Measurements from ENCODE around the gene MEIS3. TPM values are rescaled to one million over a fixed set of nuclear protein-coding genes. Genes with fewer than 3 reads are reported as not detected.

The MEIS3 gene
- total and polyA plus RNA-seq, 9 of the 15 experiments (the other 6 are each of a cell fraction or from before 2014, with no cell fraction given) = 0.06 to 0.80 (median 0.25) TPM; not detected in 1

GRCh38 chr19:47427241-47428176 lies 8.2 kb upstream of the MEIS3 start (continued):
- TF ChIP-seq ZBTB1 (CRISPR knock-in tag; IDR thresholded peaks at IDR 0.05; ENCODE audit: borderline replicate concordance, low read depth) = no peak
- no peak for TF ChIP-seq ZNF668 (CRISPR knock-in tag; IDR thresholded peaks at IDR 0.05)
- TF ChIP-seq RAD21 (CRISPR knock-in tag; conservative IDR thresholded peaks at IDR 0.05 in 1 of 2, IDR thresholded peaks at IDR 0.05 in 1 of 2) = peak; percentile 66 to 84
- TF ChIP-seq TEAD2 (tag; IDR thresholded peaks at IDR 0.05) = no peak
- peak; percentile 85 to 93 (median 87) for TF ChIP-seq CTCF (IDR thresholded peaks at IDR 0.05 in 2 of 3, conservative IDR thresholded peaks at IDR 0.05 in 1 of 3; ENCODE audit: insufficient read depth in 2 of 3, low read depth in 1 of 3, low read length in 3 of 3)
- TF ChIP-seq TAF9B (IDR thresholded peaks at IDR 0.05; ENCODE audit: partially characterized antibody) = no peak
- no peak for TF ChIP-seq HMG20B (CRISPR knock-in tag; IDR thresholded peaks at IDR 0.05)
- TF ChIP-seq OTX1 (CRISPR knock-in tag; IDR thresholded peaks at IDR 0.05) = peak; percentile 63; the same call in 1 of the 2 replicates
- TF ChIP-seq RBM34 (IDR thresholded peaks at IDR 0.05; ENCODE audit: borderline replicate concordance, insufficient read depth, low read length) = no peak
- no peak for TF ChIP-seq MAFF (IDR thresholded peaks at IDR 0.05; ENCODE audit: low read length)
- TF ChIP-seq, protein P1, sequence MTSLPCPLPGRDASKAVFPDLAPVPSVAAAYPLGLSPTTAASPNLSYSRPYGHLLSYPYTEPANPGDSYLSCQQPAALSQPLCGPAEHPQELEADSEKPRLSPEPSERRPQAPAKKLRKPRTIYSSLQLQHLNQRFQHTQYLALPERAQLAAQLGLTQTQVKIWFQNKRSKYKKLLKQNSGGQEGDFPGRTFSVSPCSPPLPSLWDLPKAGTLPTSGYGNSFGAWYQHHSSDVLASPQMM (CRISPR knock-in tag; IDR thresholded peaks at IDR 0.05) = no peak
- TF ChIP-seq, protein P2, sequence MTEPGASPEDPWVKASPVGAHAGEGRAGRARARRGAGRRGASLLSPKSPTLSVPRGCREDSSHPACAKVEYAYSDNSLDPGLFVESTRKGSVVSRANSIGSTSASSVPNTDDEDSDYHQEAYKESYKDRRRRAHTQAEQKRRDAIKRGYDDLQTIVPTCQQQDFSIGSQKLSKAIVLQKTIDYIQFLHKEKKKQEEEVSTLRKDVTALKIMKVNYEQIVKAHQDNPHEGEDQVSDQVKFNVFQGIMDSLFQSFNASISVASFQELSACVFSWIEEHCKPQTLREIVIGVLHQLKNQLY (CRISPR knock-in tag; conservative IDR thresholded peaks at IDR 0.05) = no peak
- no peak for TF ChIP-seq ZNF707 (CRISPR knock-in tag; conservative IDR thresholded peaks at IDR 0.05)
- TF ChIP-seq ELF4 (CRISPR knock-in tag; IDR thresholded peaks at IDR 0.05) = peak; percentile 67; the same call in 1 of the 2 replicates
- TF ChIP-seq, protein P3, sequence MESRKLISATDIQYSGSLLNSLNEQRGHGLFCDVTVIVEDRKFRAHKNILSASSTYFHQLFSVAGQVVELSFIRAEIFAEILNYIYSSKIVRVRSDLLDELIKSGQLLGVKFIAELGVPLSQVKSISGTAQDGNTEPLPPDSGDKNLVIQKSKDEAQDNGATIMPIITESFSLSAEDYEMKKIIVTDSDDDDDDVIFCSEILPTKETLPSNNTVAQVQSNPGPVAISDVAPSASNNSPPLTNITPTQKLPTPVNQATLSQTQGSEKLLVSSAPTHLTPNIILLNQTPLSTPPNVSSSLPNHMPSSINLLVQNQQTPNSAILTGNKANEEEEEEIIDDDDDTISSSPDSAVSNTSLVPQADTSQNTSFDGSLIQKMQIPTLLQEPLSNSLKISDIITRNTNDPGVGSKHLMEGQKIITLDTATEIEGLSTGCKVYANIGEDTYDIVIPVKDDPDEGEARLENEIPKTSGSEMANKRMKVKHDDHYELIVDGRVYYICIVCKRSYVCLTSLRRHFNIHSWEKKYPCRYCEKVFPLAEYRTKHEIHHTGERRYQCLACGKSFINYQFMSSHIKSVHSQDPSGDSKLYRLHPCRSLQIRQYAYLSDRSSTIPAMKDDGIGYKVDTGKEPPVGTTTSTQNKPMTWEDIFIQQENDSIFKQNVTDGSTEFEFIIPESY (CRISPR knock-in tag; IDR thresholded peaks at IDR 0.05) = no peak
- no peak for TF ChIP-seq RBM15 (IDR thresholded peaks at IDR 0.05; ENCODE audit: insufficient read depth, low read length)
- TF ChIP-seq SPI1 (IDR thresholded peaks at IDR 0.05; ENCODE audit: borderline replicate concordance, low read depth, low read length) = 0 out of 2 replicates have a peak, but pooled peaks have one; percentile 11
- no peak for TF ChIP-seq HDAC6 (IDR thresholded peaks at IDR 0.05; ENCODE audit: low read depth, low read length)
- TF ChIP-seq CBFA2T2 (conservative IDR thresholded peaks at IDR 0.05) = no peak
- no peak for TF ChIP-seq DDX20 (tag; IDR thresholded peaks at IDR 0.05; ENCODE audit: low read depth)
